ENCODE results near the gene EFCAB12.

EFCAB12 gene

GRCh38 chr3:129428376-129429079 is at the start of gene EFCAB12:
TSS of gene EFCAB12 (minus strand) at chr3:129428636. CDS start at chr3:129428488, 148 bp downstream.
- Mint-ChIP-seq H3K36me3 (peaks cover 5% of the 10 kb centered on the region), H3K27ac (peak within 1 kb of the TSS; percentile 64), H3K4me3 (peak within 1 kb of the TSS; percentile 82), H3K4me1 (ENCODE audit: low read depth) (peaks cover 22% of the 10 kb centered on the region), H3K27me3 (no peaks in the 10 kb centered on the region), H3K9me3 (ENCODE audit: low read depth) (no peaks in the 10 kb centered on the region)

- Mint-ChIP-seq H3K4me1 (ENCODE audit: low read depth) (no peaks in the 10 kb centered on the region), H3K36me3 (peaks cover 5% of the 10 kb centered on the region), H3K27me3 (no peaks in the 10 kb centered on the region), H3K27ac (no peak overlapping the region), H3K4me3 (no peak overlapping the region), H3K9me3 (ENCODE audit: low read depth) (no peaks in the 10 kb centered on the region)
Measured at GRCh38 chr3:129476586-129476985, 48.1 kb upstream of the EFCAB12 start.

- H3K27me3 Mint-ChIP-seq = no peaks in the 10 kb centered on the region
- H3K4me3 Mint-ChIP-seq = no peak overlapping the region
- H3K36me3 Mint-ChIP-seq = peaks cover 6% of the 10 kb centered on the region
- H3K4me1 Mint-ChIP-seq (ENCODE audit: low read depth) = no peaks in the 10 kb centered on the region
- H3K9me3 Mint-ChIP-seq (ENCODE audit: low read depth) = no peaks in the 10 kb centered on the region
- H3K27ac Mint-ChIP-seq = no peak overlapping the region
Measured at GRCh38 chr3:129475863-129476262, 47.4 kb upstream of the EFCAB12 start.

- Mint-ChIP-seq H3K27ac (no peak overlapping the region), H3K36me3 (peaks cover 8% of the 10 kb centered on the region)
Measured at GRCh38 chr3:129474984-129475804, 46.8 kb upstream of the EFCAB12 start.

GRCh38 chr3:129473769-129474152 is 45.3 kb upstream of the EFCAB12 start:
- Mint-ChIP-seq H3K27me3 (no peaks in the 10 kb centered on the region), H3K4me3 (no peak overlapping the region), H3K27ac (no peak overlapping the region), H3K36me3 (peaks cover 11% of the 10 kb centered on the region), H3K4me1 (ENCODE audit: low read depth) (peaks cover 4% of the 10 kb centered on the region), H3K9me3 (ENCODE audit: low read depth) (no peaks in the 10 kb centered on the region)

More at GRCh38 chr3:129474984-129475804, 46.8 kb upstream of the EFCAB12 start:
- Mint-ChIP-seq H3K9me3 (ENCODE audit: low read depth) (no peaks in the 10 kb centered on the region), H3K4me1 (ENCODE audit: low read depth) (no peaks in the 10 kb centered on the region), H3K4me3 (no peak overlapping the region), H3K27me3 (no peaks in the 10 kb centered on the region)

- Mint-ChIP-seq H3K27me3 (no peaks in the 10 kb centered on the region), H3K4me1 (ENCODE audit: low read depth) (peaks cover 4% of the 10 kb centered on the region), H3K36me3 (peaks cover 11% of the 10 kb centered on the region), H3K4me3 (no peak overlapping the region), H3K27ac (no peak overlapping the region), H3K9me3 (ENCODE audit: low read depth) (no peaks in the 10 kb centered on the region)
Measured at GRCh38 chr3:129473067-129473768, 44.8 kb upstream of the EFCAB12 start.

GRCh38 chr3:129470861-129471260 is 42.4 kb upstream of the EFCAB12 start:
- Mint-ChIP-seq H3K36me3 (peaks cover 11% of the 10 kb centered on the region), H3K27ac (no peak overlapping the region), H3K27me3 (no peaks in the 10 kb centered on the region)

GRCh38 chr3:129469026-129469425 is 40.6 kb upstream of the EFCAB12 start:
- H3K4me3 Mint-ChIP-seq = no peak overlapping the region
- H3K36me3 Mint-ChIP-seq = peaks cover 13% of the 10 kb centered on the region
- peaks cover 4% of the 10 kb centered on the region for H3K4me1 Mint-ChIP-seq (ENCODE audit: low read depth)
- no peaks in the 10 kb centered on the region for H3K9me3 Mint-ChIP-seq (ENCODE audit: low read depth)
- no peak overlapping the region for H3K27ac Mint-ChIP-seq
- no peaks in the 10 kb centered on the region for H3K27me3 Mint-ChIP-seq

More at GRCh38 chr3:129470861-129471260, 42.4 kb upstream of the EFCAB12 start:
- Mint-ChIP-seq H3K9me3 (ENCODE audit: low read depth) (no peaks in the 10 kb centered on the region), H3K4me1 (ENCODE audit: low read depth) (peaks cover 4% of the 10 kb centered on the region), H3K4me3 (no peak overlapping the region)

GRCh38 chr3:129467932-129468331 is 39.5 kb upstream of the EFCAB12 start:
- H3K4me1 Mint-ChIP-seq (ENCODE audit: low read depth) = peaks cover 4% of the 10 kb centered on the region
- no peaks in the 10 kb centered on the region for H3K9me3 Mint-ChIP-seq (ENCODE audit: low read depth)
- H3K36me3 Mint-ChIP-seq = peaks cover 13% of the 10 kb centered on the region

GRCh38 chr3:129463716-129464115 is 35.3 kb upstream of the EFCAB12 start:
- Mint-ChIP-seq H3K27ac (no peak overlapping the region), H3K27me3 (no peaks in the 10 kb centered on the region), H3K9me3 (ENCODE audit: low read depth) (no peaks in the 10 kb centered on the region), H3K4me3 (no peak overlapping the region), H3K4me1 (ENCODE audit: low read depth) (no peaks in the 10 kb centered on the region), H3K36me3 (peaks cover 12% of the 10 kb centered on the region)

More at GRCh38 chr3:129467932-129468331, 39.5 kb upstream of the EFCAB12 start:
- H3K27ac Mint-ChIP-seq = no peak overlapping the region
- H3K27me3 Mint-ChIP-seq = no peaks in the 10 kb centered on the region
- H3K4me3 Mint-ChIP-seq = no peak overlapping the region

GRCh38 chr3:129463094-129463493 is 34.7 kb upstream of the EFCAB12 start:
- H3K4me3 Mint-ChIP-seq = no peak overlapping the region
- H3K27me3 Mint-ChIP-seq = no peaks in the 10 kb centered on the region
- H3K9me3 Mint-ChIP-seq (ENCODE audit: low read depth) = no peaks in the 10 kb centered on the region
- H3K4me1 Mint-ChIP-seq (ENCODE audit: low read depth) = no peaks in the 10 kb centered on the region
- H3K36me3 Mint-ChIP-seq = peaks cover 11% of the 10 kb centered on the region
- no peak overlapping the region for H3K27ac Mint-ChIP-seq

GRCh38 chr3:129462361-129462968 is 34.0 kb upstream of the EFCAB12 start:
- no peaks in the 10 kb centered on the region for H3K27me3 Mint-ChIP-seq
- H3K9me3 Mint-ChIP-seq (ENCODE audit: low read depth) = no peaks in the 10 kb centered on the region
- H3K4me3 Mint-ChIP-seq = no peak overlapping the region
- H3K36me3 Mint-ChIP-seq = peaks cover 10% of the 10 kb centered on the region
- H3K4me1 Mint-ChIP-seq (ENCODE audit: low read depth) = no peaks in the 10 kb centered on the region
- H3K27ac Mint-ChIP-seq = no peak overlapping the region

- no peaks in the 10 kb centered on the region for H3K9me3 Mint-ChIP-seq (ENCODE audit: low read depth)
- no peaks in the 10 kb centered on the region for H3K4me1 Mint-ChIP-seq (ENCODE audit: low read depth)
- no peaks in the 10 kb centered on the region for H3K27me3 Mint-ChIP-seq
- H3K27ac Mint-ChIP-seq = no peak overlapping the region
- H3K36me3 Mint-ChIP-seq = peaks cover 7% of the 10 kb centered on the region
- no peak overlapping the region for H3K4me3 Mint-ChIP-seq
Measured at GRCh38 chr3:129461461-129462146, 33.2 kb upstream of the EFCAB12 start.

GRCh38 chr3:129461022-129461421 is 32.6 kb upstream of the EFCAB12 start:
- H3K36me3 Mint-ChIP-seq = peaks cover 7% of the 10 kb centered on the region
- no peaks in the 10 kb centered on the region for H3K27me3 Mint-ChIP-seq
- H3K9me3 Mint-ChIP-seq (ENCODE audit: low read depth) = no peaks in the 10 kb centered on the region
- no peak overlapping the region for H3K27ac Mint-ChIP-seq
- H3K4me3 Mint-ChIP-seq = no peak overlapping the region
- H3K4me1 Mint-ChIP-seq (ENCODE audit: low read depth) = no peaks in the 10 kb centered on the region

All from activated naive CD8-positive, alpha-beta T cell (primary cell).